Heart left ventricle (tissue), 16 donors: ENCODE data around the gene IQGAP2. TPM values are rescaled to one million over a fixed set of nuclear protein-coding genes. Genes with fewer than 3 reads are reported as not detected.

Source experiments
- ATAC-seq, 4 donors: fragments of 200-7000 bp; cut with Tn5 transposase; one replicate each; pipeline ENCODE4 v1.9.1; 2020 to 2022; ENCODE audit warnings: moderate library complexity in 4 of 4, mild to moderate bottlenecking in 3 of 4, moderate number of reproducible peaks in 1 of 4
- DNase-seq, 5 donors: peaks; one replicate each; pipeline ENCODE4 v3.0.0-alpha.2; 2020
- H3K27ac ChIP-seq, 12 donors: fragments of 200-600 bp; sonication (generic) in 4 of 12; one replicate each; pipeline versions ENCODE4 v1.5.0 to v1.8.0; 2016 to 2022; ENCODE audit warnings: mild to moderate bottlenecking in 2 of 12
- H3K27me3 ChIP-seq, 9 donors: fragments of 200-600 bp; sonication (generic) in 2 of 9; one replicate each; pipeline versions ENCODE4 v1.5.1 to v1.8.0; 2016 to 2022; ENCODE audit warnings: mild to moderate bottlenecking in 3 of 9
- H3K36me3 ChIP-seq, 9 donors: fragments of 200-600 bp; sonication (generic) in 2 of 9; one replicate each; pipeline versions ENCODE4 v1.5.0 to v1.8.0; 2018 to 2022; ENCODE audit warnings: mild to moderate bottlenecking in 2 of 9
- H3K4me1 ChIP-seq, 12 donors: fragments of 200-600 bp; sonication (generic) in 4 of 12; one replicate each; pipeline versions ENCODE4 v1.5.0 to v1.8.0; 2016 to 2022; ENCODE audit warnings: mild to moderate bottlenecking in 3 of 12
- H3K4me3 ChIP-seq, 12 donors: fragments of 200-600 bp; sonication (generic) in 4 of 12; one replicate each; pipeline versions ENCODE4 v1.5.0 to v1.8.0; 2017 to 2022; ENCODE audit warnings: mild to moderate bottlenecking in 9 of 12, moderate library complexity in 4 of 12
- H3K9me3 ChIP-seq, 12 donors: fragments of 200-600 bp; sonication (generic) in 4 of 12; one replicate each; pipeline versions ENCODE4 v1.5.0 to v1.8.0; 2016 to 2022; ENCODE audit warnings: mild to moderate bottlenecking in 1 of 12
- POLR2A ChIP-seq, 2 donors: fragments of 450-650 bp; IDR thresholded peaks; one replicate each; pipeline ENCODE4 v1.6.1; 2017; ENCODE audit warnings: antibody characterized with exemption in 2 of 2, mild to moderate bottlenecking in 2 of 2, moderate library complexity in 2 of 2
- WGBS, 4 donors: extraction: QIAGEN DNeasy Blood & Tissue Kit in 2 of 4; methylation state at CpG; one replicate each; pipeline versions ENCODE4 v1.1.5 to v1.1.7; 2013 to 2018; 5-methylcytosine and 5-hydroxymethylcytosine counted together
- intact Hi-C, 10 donors: fragments of 100-400 bp; cut with DNase I; formaldehyde crosslinking; loops; one replicate each; pipeline versions ENCODE4 v1.11.1 to v1.14.2; 2022
- polyA plus RNA-seq, 2 donors: library from polyadenylated mRNA; stranded (reverse); fragments of 200-250 nt; gene quantifications; one replicate each; pipeline ENCODE4 v1.2.3, GENCODE V29; 2013
- total RNA-seq, 9 donors: library from RNA; depleted of rRNA in 2 of 9; stranded (reverse); fragments of >200 nt in 2 of 9; fragmentation: NEBNext Ultra II Directional in 3 of 9; extraction: Animal tissue kit (Norgen Biotek cat#: 25700) in 3 of 9; gene quantifications; one replicate each; pipeline versions ENCODE4 v1.1.0 to v1.2.4, GENCODE V29; 2016 to 2023
- TF ChIP-seq, protein P1 (sequence below), 12 donors: fragments of 200-600 bp; sonication (generic) in 4 of 12; IDR thresholded peaks; one replicate each; pipeline versions ENCODE4 v1.5.0 to v1.8.0; 2018 to 2022; ENCODE audit warnings: antibody characterized with exemption in 12 of 12, mild to moderate bottlenecking in 5 of 12
- donor health status: ischemic (EF 13 %, LVEDD 7.1; RV severe dilation, severe dysfunction).
- donor health status: healthy with polysubstance abuse.
- donor health status: DM: no; HTN: yes; CAD: no.
- donor health status: DM: no; HTN: no; CAD: no.
- donor health status: ischemic (EF 25% LVEDD 6.9; RV normal size, moderate dysfunction).
- donor health status: ischemic (EF 25% LVEDD 5.7; RV mildly dilated, moderate dysfunction).
- donor health status: healthy.
- donor health status: DM: yes; HTN: yes; CAD: no.
- donor health status: ischemic (EF 35%, LVEDD 5.7; RV mildly dilated, moderate dysfunction).
- donor health status: nonischemic (EF 11% LVEDD 7.7; RV severe dilation, severe dysfunction).
- donor health status: DM: yes; HTN: yes; CAD: no.
- donor health status: PGD.
- donor health status: ischemic (EF 29% LVEDD 5.4; RV normal size, mild dysfunction).
- donor health status: nonischemic (EF 23%, LVEDD 6.1; RV moderate dilation, normal function).

Gene IQGAP2
- total and polyA plus RNA-seq, 11 donors, result 1.7 to 35.4 (median 6.1) TPM

DNA sequence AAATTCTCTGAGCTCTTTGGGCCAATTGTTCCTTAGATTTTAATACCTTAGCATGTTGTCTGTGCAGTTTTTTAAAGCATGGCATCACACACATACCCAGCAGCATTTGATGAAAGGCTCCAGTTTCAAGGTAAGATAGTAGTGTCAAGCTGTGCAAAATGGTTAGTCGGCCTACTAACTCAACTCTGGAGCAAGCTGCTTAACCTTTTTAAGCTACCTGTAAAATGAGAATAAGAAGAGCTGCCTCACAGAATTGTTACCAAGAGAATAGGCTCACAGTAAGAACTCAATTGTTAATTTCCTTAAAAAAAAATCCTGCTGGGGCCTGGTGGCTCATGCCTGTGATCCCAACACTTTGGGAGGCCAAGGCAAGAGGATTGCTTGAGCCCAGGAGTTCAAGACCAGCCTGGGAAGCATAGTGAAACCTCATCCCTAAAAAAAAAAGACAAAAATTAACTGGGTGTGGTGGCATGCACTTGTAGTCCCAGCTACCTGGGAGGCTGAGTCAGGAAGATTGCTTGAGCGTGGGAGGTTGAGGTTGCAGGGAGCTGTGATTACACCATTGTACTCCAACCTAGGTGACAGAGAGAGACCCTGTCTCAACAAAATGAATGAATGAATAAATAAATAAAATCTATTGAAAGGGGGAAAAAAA lies 96.5 kb downstream of the IQGAP2 start:
- Histone ChIP-seq H3K36me3 (no peaks in the 10 kb centered on the region), H3K27ac (no peak overlapping the region), H3K9me3 (no peaks in the 10 kb centered on the region), H3K4me3 (no peak overlapping the region), H3K4me1 (no peaks in the 10 kb centered on the region), H3K27me3 (no peaks in the 10 kb centered on the region)
- 84 to 87% (median 86%) methylated on average over 2 of the region's 2 CpGs for WGBS, 4 donors
- TF ChIP-seq, protein P1, sequence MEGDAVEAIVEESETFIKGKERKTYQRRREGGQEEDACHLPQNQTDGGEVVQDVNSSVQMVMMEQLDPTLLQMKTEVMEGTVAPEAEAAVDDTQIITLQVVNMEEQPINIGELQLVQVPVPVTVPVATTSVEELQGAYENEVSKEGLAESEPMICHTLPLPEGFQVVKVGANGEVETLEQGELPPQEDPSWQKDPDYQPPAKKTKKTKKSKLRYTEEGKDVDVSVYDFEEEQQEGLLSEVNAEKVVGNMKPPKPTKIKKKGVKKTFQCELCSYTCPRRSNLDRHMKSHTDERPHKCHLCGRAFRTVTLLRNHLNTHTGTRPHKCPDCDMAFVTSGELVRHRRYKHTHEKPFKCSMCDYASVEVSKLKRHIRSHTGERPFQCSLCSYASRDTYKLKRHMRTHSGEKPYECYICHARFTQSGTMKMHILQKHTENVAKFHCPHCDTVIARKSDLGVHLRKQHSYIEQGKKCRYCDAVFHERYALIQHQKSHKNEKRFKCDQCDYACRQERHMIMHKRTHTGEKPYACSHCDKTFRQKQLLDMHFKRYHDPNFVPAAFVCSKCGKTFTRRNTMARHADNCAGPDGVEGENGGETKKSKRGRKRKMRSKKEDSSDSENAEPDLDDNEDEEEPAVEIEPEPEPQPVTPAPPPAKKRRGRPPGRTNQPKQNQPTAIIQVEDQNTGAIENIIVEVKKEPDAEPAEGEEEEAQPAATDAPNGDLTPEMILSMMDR (IDR thresholded peaks at IDR 0.05), result no peak
- no peak for TF ChIP-seq POLR2A (IDR thresholded peaks at IDR 0.05)
- DNase-seq, result no peak
- intact Hi-C loops, result no loop called here
- ATAC-seq, result no peak

DNA sequence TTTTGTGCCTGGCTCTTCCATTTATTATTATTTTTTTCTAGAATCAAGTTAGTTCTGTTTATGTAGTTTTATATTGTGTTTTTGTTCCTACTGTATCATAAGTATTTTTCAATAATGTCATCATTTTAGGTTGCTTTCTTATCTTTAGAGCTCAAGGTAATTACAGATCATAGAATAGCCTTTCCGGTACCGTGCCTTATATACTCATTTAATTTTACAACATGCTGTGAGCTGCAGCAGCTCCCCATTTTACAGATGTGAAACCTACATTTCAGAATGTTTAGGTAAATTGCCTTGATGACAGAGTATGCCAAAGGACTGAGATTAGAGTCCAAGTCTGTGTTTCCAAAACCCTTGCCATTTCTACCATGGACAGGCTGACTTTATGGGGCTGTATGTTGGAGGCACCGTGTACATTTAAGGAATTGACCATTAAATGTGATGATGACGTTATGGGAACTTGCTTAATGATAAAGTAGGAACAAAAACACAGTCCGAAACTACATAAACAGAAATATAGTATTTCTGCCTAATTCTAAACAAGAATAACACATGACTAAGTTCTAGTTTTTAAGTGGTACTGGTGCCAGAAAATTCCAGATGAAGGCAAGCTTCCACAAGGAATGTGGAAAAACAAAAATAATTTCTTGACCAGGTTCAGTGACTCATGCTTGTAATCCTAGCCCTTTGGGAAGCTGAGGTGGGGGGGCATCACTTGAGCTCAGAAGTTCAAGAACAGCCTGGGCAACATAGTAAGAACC lies 97.7 kb downstream of the IQGAP2 start:
- H3K4me3 ChIP-seq, result no peak overlapping the region
- WGBS, 4 donors, result 76 to 86% (median 81%) methylated on average over 5 of the region's 5 CpGs
- DNase-seq (no peak), ATAC-seq (no peak)
- no peak overlapping the region for H3K27ac ChIP-seq
- no peaks in the 10 kb centered on the region for H3K9me3 ChIP-seq
- no peaks in the 10 kb centered on the region for H3K36me3 ChIP-seq
- intact Hi-C loops, result no loop called here
- no peak for TF ChIP-seq POLR2A (IDR thresholded peaks at IDR 0.05)
- TF ChIP-seq, protein P1 (IDR thresholded peaks at IDR 0.05), result no peak
- peaks cover 0 to 7% (median 0%) of the 10 kb centered on the region in 12 donors for H3K4me1 ChIP-seq
- H3K27me3 ChIP-seq, result no peaks in the 10 kb centered on the region

DNA sequence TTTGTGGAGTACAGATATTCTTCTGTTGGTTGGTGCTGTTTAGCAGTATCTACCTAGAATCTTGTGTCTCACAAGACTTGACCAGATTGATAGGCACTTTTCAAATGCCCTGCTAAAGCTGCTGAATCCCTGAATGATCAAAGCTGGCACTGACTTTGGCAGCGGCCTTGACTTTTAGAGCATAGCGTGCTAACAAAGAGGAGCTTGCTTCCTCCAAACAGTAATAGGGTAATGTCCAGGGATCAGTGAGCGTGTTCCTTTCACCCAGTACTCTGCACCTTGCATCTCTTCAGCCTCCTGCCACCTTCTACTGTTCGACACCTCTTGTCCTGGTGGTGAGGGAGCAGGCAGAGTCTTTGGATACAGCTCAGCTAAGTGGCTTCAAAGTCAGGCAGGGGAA lies 100.8 kb downstream of the IQGAP2 start:
- no peaks in the 10 kb centered on the region for H3K9me3 ChIP-seq

More for the DNA sequence above, 100.8 kb downstream of the IQGAP2 start:
- Histone ChIP-seq H3K4me3 (no peak overlapping the region), H3K4me1 (peaks cover 0 to 7% (median 0%) of the 10 kb centered on the region in 12 donors), H3K27ac (no peak overlapping the region), H3K27me3 (peaks cover 0 to 4% (median 0%) of the 10 kb centered on the region in 9 donors), H3K36me3 (no peaks in the 10 kb centered on the region)
- no peak for ATAC-seq
- TF ChIP-seq, protein P1 (IDR thresholded peaks at IDR 0.05), result no peak
- TF ChIP-seq POLR2A (IDR thresholded peaks at IDR 0.05), result no peak
- DNase-seq, result no peak
- 78 to 95% (median 89%) methylated on average over 4 of the region's 4 CpGs for WGBS, 4 donors
- intact Hi-C loops, result no loop called here
